IMR-90 (cell line): ENCODE results near the gene IL1RAPL1. TPM values are rescaled to one million over a fixed set of nuclear protein-coding genes. Genes with fewer than 3 reads are reported as not detected.

Source experiments
- ATAC-seq: fragments of 200-7000 bp; cut with Tn5 transposase; 2 replicates; pipeline ENCODE4 v1.9.1; 2020; ENCODE audit warnings: low read depth, mild to moderate bottlenecking, moderate library complexity
- BruUV-seq: library from RNA; stranded (reverse); fragments of 400-500 nt; replicated peaks from 2 replicates; lab custom pipeline; 2021; lab: Mats Ljungman, UMichigan
- CTCF ChIA-PET: fragments of 300-600 bp; formaldehyde crosslinking; extraction: SDS; loops from one replicate; lab custom pipeline; 2021; ENCODE audit warnings: antibody characterized with exemption; lab: Yijun Ruan, JAX
- POLR2A ChIA-PET: fragments of 300-600 bp; sonication (Branson Sonifier 250); formaldehyde crosslinking; loops from one replicate; lab custom pipeline; 2022; ENCODE audit warnings: antibody characterized with exemption; ENCODE audit not compliant: unreplicated experiment; lab: Charles Lee
- DNase-seq: peaks from one replicate; pipeline ENCODE4 v3.0.0; 2013
- H2AFZ ChIP-seq: replicated peaks from 2 replicates; pipeline ENCODE3; 2013; ENCODE audit warnings: low read length, mild to moderate bottlenecking; ENCODE audit not compliant: poor library complexity
- H2AK5ac ChIP-seq: 2 replicates; pipeline ENCODE4 v1.6.1; 2013; ENCODE audit warnings: low read depth, low read length, inconsistent platforms
- H2AK9ac ChIP-seq: replicated peaks from 2 replicates; pipeline ENCODE3; 2013; ENCODE audit warnings: mild to moderate bottlenecking, low read depth, low read length, moderate library complexity; ENCODE audit not compliant: poor library complexity
- H2BK120ac ChIP-seq: 2 replicates; pipeline ENCODE4 v1.6.1; 2013; ENCODE audit warnings: low read depth, low read length, inconsistent platforms
- H2BK15ac ChIP-seq: 3 replicates; pipeline ENCODE4 v1.6.1; 2013; ENCODE audit warnings: low read depth, low read length, inconsistent platforms
- H2BK20ac ChIP-seq: 2 replicates; pipeline ENCODE4 v1.6.1; 2013; ENCODE audit warnings: low read depth, mild to moderate bottlenecking, inconsistent platforms, low read length, moderate library complexity
- H2BK5ac ChIP-seq: 2 replicates; pipeline ENCODE4 v1.6.1; 2013; ENCODE audit warnings: mild to moderate bottlenecking, low read depth, low read length, inconsistent platforms; ENCODE audit not compliant: poor library complexity, severe bottlenecking
- H3K14ac ChIP-seq: replicated peaks from 2 replicates; pipeline ENCODE4 v1.6.1; 2013; ENCODE audit warnings: low read depth, low read length, inconsistent platforms
- H3K18ac ChIP-seq: 2 replicates; pipeline ENCODE4 v1.6.1; 2013; ENCODE audit warnings: low read depth, low read length, control low read depth
- H3K23ac ChIP-seq: 2 replicates; pipeline ENCODE4 v1.6.1; 2013; ENCODE audit warnings: low read depth, low read length, inconsistent platforms
- H3K27ac ChIP-seq: 2 replicates; pipeline ENCODE4 v1.5.1; 2013; ENCODE audit warnings: mild to moderate bottlenecking, control low read depth, low read length; ENCODE audit not compliant: insufficient read depth
- H3K27me3 ChIP-seq: 2 replicates; pipeline ENCODE4 v1.6.1; 2013; ENCODE audit warnings: low read length; ENCODE audit not compliant: control insufficient read depth, insufficient read depth
- H3K36me3 ChIP-seq: 2 replicates; pipeline ENCODE4 v1.6.1; 2013; ENCODE audit warnings: low read length, mixed read lengths; ENCODE audit not compliant: control insufficient read depth, insufficient read depth
- H3K4ac ChIP-seq: 2 replicates; pipeline ENCODE4 v1.6.1; 2013; ENCODE audit warnings: low read depth, low read length, inconsistent platforms
- H3K4me1 ChIP-seq: 2 replicates; pipeline ENCODE4 v1.6.1; 2013; ENCODE audit warnings: low read length, mixed read lengths; ENCODE audit not compliant: control insufficient read depth, insufficient read depth
- H3K4me2 ChIP-seq: 2 replicates; pipeline ENCODE4 v1.6.1; 2013; ENCODE audit warnings: low read depth, mild to moderate bottlenecking, control low read depth, low read length, moderate library complexity
- H3K4me3 ChIP-seq: 2 replicates; pipeline ENCODE4 v1.5.1; 2013; ENCODE audit warnings: low read depth, mild to moderate bottlenecking, control low read depth, low read length, moderate library complexity; ENCODE audit not compliant: insufficient read depth
- H3K56ac ChIP-seq: 2 replicates; pipeline ENCODE4 v1.6.1; 2013; ENCODE audit warnings: low read length, inconsistent platforms; ENCODE audit not compliant: insufficient read depth; ENCODE audit errors: extremely low read depth
- H3K79me1 ChIP-seq, 2 experiments: 2 replicates each; pipeline ENCODE4 v1.6.1; 2013; ENCODE audit warnings: low read length in 2 of 2, inconsistent platforms in 1 of 2, low read depth in 1 of 2
- H3K9ac ChIP-seq: 2 replicates; pipeline ENCODE4 v1.6.1; 2013; ENCODE audit warnings: low read depth, low read length, control low read depth
- H3K9me1 ChIP-seq: 2 replicates; pipeline ENCODE4 v1.6.1; 2013; ENCODE audit warnings: low read length, inconsistent platforms; ENCODE audit not compliant: insufficient read depth
- H3K9me3 ChIP-seq: 2 replicates; pipeline ENCODE4 v1.6.1; 2013; ENCODE audit warnings: low read length; ENCODE audit not compliant: control insufficient read depth, insufficient read depth
- H4K20me1 ChIP-seq: 2 replicates; pipeline ENCODE4 v1.6.1; 2013; ENCODE audit warnings: low read length, inconsistent platforms; ENCODE audit not compliant: insufficient read depth
- H4K5ac ChIP-seq: 2 replicates; pipeline ENCODE4 v1.6.1; 2013; ENCODE audit warnings: mild to moderate bottlenecking, low read depth, low read length, control low read depth
- H4K8ac ChIP-seq, 2 experiments: 2 replicates each; pipeline ENCODE4 v1.6.1; 2013; ENCODE audit warnings: low read depth in 2 of 2, low read length in 2 of 2, control low read depth in 1 of 2, inconsistent platforms in 1 of 2
- H4K91ac ChIP-seq: 2 replicates; pipeline ENCODE4 v1.6.1; 2013; ENCODE audit warnings: low read depth, low read length, inconsistent platforms; ENCODE audit not compliant: insufficient read depth
- MAFK ChIP-seq: IDR thresholded peaks from 2 replicates; pipeline ENCODE4 v1.6.1; 2012; ENCODE audit warnings: low read depth, low read length, improper control_type of control experiment
- WGBS, 2 experiments: methylation state at CpG; one replicate each; pipeline versions ENCODE4 v1.1.5 to v1.1.7; 2013; ENCODE audit warnings: missing lambda C conversion rate in 2 of 2; ENCODE audit not compliant: insufficient read length in 1 of 2; ENCODE audit errors: extremely low coverage in 2 of 2; 5-methylcytosine and 5-hydroxymethylcytosine counted together
- dilution Hi-C: fragments of 300-500 bp; cut with HindIII; formaldehyde crosslinking; loops from one replicate; pipeline ENCODE4 v1.14.3; 2018; ENCODE audit warnings: low sequenced_read_pairs; ENCODE audit not compliant: unreplicated experiment
- in situ Hi-C: fragments of 300-500 bp; cut with MboI; formaldehyde crosslinking; loops from 3 replicates; pipeline ENCODE4 v1.14.3; 2019; ENCODE audit warnings: low sequenced_read_pairs, inconsistent platforms, mixed read lengths
- intact Hi-C: fragments of 100-400 bp; cut with micrococcal nuclease; formaldehyde crosslinking; loops from 2 replicates; pipeline ENCODE4 v1.10.0; 2022
- polyA plus RNA-seq, 3 experiments: library from polyadenylated mRNA; depleted of rRNA; stranded (reverse); fragments of >200 nt; gene quantifications; 2 replicates each; pipeline ENCODE4 v1.2.3, GENCODE V29; 2012; ENCODE audit warnings: low replicate concordance in 1 of 3
- total RNA-seq: library from RNA; depleted of rRNA; stranded (reverse); fragments of >200 nt; gene quantifications from 2 replicates; pipeline ENCODE4 v1.2.3, GENCODE V29; 2012
- TF ChIP-seq, protein P1 (sequence below): fragments of 150-350 bp; IDR thresholded peaks from 2 replicates; pipeline ENCODE4 v1.6.1; 2017; ENCODE audit warnings: mild to moderate bottlenecking, antibody characterized with exemption, low read length, low read depth

The IL1RAPL1 gene
- total and polyA plus RNA-seq, 2 of the 4 experiments (the other 2 are of a cell fraction): 1.5 to 9.0 TPM

DNA sequence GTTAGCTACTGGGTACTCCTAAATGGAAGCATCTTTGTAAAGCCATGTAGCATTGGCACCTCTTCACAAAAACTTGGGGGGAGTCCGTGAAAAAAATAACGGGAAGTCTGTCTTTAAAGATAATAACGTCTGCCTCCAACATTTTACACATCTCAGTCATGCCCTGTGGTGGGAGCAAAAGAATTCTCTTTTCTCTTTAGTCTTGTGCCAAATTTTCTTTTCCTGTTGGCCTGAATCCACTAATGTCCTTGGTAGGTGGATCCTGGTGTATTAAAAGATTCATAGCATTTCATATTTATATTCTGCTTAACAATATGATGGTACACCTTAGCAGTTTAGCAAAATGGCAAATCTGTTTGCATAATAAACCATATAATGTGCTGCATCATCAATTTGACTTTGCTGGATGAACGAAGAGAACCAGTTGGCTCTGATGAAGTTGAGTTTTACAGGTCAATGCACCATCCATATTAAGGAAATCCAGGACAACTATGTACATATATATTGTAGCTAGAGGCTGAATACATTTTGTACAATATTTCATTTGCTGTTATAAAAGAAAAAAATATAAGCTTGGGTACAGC, 881.8 kb downstream of the IL1RAPL1 start:
- no peak for DNase-seq
- peak; percentile 80 for TF ChIP-seq MAFK
- TF ChIP-seq, protein P1, sequence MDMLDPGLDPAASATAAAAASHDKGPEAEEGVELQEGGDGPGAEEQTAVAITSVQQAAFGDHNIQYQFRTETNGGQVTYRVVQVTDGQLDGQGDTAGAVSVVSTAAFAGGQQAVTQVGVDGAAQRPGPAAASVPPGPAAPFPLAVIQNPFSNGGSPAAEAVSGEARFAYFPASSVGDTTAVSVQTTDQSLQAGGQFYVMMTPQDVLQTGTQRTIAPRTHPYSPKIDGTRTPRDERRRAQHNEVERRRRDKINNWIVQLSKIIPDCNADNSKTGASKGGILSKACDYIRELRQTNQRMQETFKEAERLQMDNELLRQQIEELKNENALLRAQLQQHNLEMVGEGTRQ: no peak
- no peak overlapping the region for H4K8ac ChIP-seq
- H2AK5ac ChIP-seq: no peak overlapping the region
- H4K20me1 ChIP-seq: no peaks in the 10 kb centered on the region
- no peak overlapping the region for H3K56ac ChIP-seq
- ChIA-PET POLR2A (no interaction called here), CTCF (no interaction called here)
- no peak overlapping the region for H3K23ac ChIP-seq
- no peak overlapping the region for H2BK120ac ChIP-seq
- no peak overlapping the region for H2BK15ac ChIP-seq
- no peak overlapping the region for H3K4me2 ChIP-seq
- no peaks in the 10 kb centered on the region for H3K9me3 ChIP-seq
- dilution Hi-C loops: no loop called here
- H2AK9ac ChIP-seq: no peak overlapping the region
- no peak overlapping the region for H3K27ac ChIP-seq
- WGBS, 2 experiments: no CpG with 5 or more reads among the region's 4 CpGs
- H4K91ac ChIP-seq: no peak overlapping the region
- H3K79me1 ChIP-seq: no peaks in the 10 kb centered on the region
- H2BK5ac ChIP-seq: no peak overlapping the region
- H3K18ac ChIP-seq: no peak overlapping the region
- H4K5ac ChIP-seq: no peak overlapping the region
- ATAC-seq: no peak
- H3K14ac ChIP-seq: no peak overlapping the region
- intact Hi-C loops: no loop called here
- no peaks in the 10 kb centered on the region for H3K27me3 ChIP-seq
- no peak overlapping the region for H3K4me3 ChIP-seq
- H3K36me3 ChIP-seq: no peaks in the 10 kb centered on the region
- in situ Hi-C loops: no loop called here
- BruUV-seq: no TSS peak
- no peaks in the 10 kb centered on the region for H3K4me1 ChIP-seq
- no peak overlapping the region for H3K4ac ChIP-seq
- no peak overlapping the region for H2AFZ ChIP-seq
- H2BK20ac ChIP-seq: no peak overlapping the region
- H3K9ac ChIP-seq: no peak overlapping the region
- no peaks in the 10 kb centered on the region for H3K9me1 ChIP-seq
